H1 (cell line): Measurements from ENCODE around the gene SURF2. TPM values are rescaled to one million over a fixed set of nuclear protein-coding genes. Genes with fewer than 3 reads are reported as not detected.

Experiments
- CTCF ChIA-PET: fragments of 300-600 bp; sonication (Branson Sonifier 250); formaldehyde crosslinking; loops from one replicate; lab custom pipeline; 2021; ENCODE audit not compliant: partially characterized antibody; lab: Charles Lee
- POLR2A ChIA-PET: fragments of 300-600 bp; sonication (Branson Sonifier 250); formaldehyde crosslinking; loops from one replicate; lab custom pipeline; 2021; ENCODE audit warnings: inconsistent platforms; ENCODE audit not compliant: partially characterized antibody; lab: Charles Lee
- DNase-seq, 2 experiments: peaks; one replicate each; pipeline versions ENCODE4 v3.0.0 to v3.0.0-alpha.2; 2010 to 2022; ENCODE audit warnings: low spot score in 2 of 2, low read depth in 1 of 2, mixed read lengths in 1 of 2
- FAIRE-seq: peaks from 2 replicates; lab custom pipeline; 2011; peaks lifted over from hg19 to GRCh38; lab: Jason Lieb, UNC
- H2AFZ ChIP-seq: 2 replicates; pipeline ENCODE4 v1.8.1; 2012; ENCODE audit warnings: low read length, inconsistent platforms
- H2AK5ac ChIP-seq: 2 replicates; pipeline ENCODE4 v1.6.1; 2013; ENCODE audit warnings: low read depth, low read length
- H2BK120ac ChIP-seq: replicated peaks from 2 replicates; pipeline ENCODE3; 2013; ENCODE audit warnings: low read depth, low read length, inconsistent platforms
- H2BK12ac ChIP-seq: 2 replicates; pipeline ENCODE4 v1.6.1; 2013; ENCODE audit warnings: low read depth, low read length
- H2BK15ac ChIP-seq: 2 replicates; pipeline ENCODE4 v1.6.1; 2013; ENCODE audit warnings: low read length
- H2BK20ac ChIP-seq: 2 replicates; pipeline ENCODE4 v1.6.1; 2013; ENCODE audit warnings: low read length
- H2BK5ac ChIP-seq: 2 replicates; pipeline ENCODE4 v1.6.1; 2013; ENCODE audit warnings: low read depth, low read length
- H3K14ac ChIP-seq: 2 replicates; pipeline ENCODE4 v1.6.1; 2013; ENCODE audit warnings: inconsistent platforms; ENCODE audit not compliant: insufficient read length
- H3K18ac ChIP-seq: 2 replicates; pipeline ENCODE4 v1.6.1; 2013; ENCODE audit warnings: low read length; ENCODE audit errors: extremely low read depth
- H3K23ac ChIP-seq: 2 replicates; pipeline ENCODE4 v1.6.1; 2013; ENCODE audit warnings: inconsistent platforms; ENCODE audit not compliant: insufficient read length
- H3K23me2 ChIP-seq: 2 replicates; pipeline ENCODE4 v1.6.1; 2013; ENCODE audit warnings: low read depth, low read length
- H3K27ac ChIP-seq: 2 replicates; pipeline ENCODE4 v1.6.1; 2011; ENCODE audit warnings: low read depth, low read length, inconsistent platforms
- H3K27me3 ChIP-seq, 4 experiments: replicated peaks in 1 of 4; 1 replicate in 1 of 4; 2 replicates in 3 of 4; pipeline versions ENCODE4 v1.6.1 to v1.8.1; 2011 to 2013; ENCODE audit warnings: low read length in 3 of 4, mild to moderate bottlenecking in 3 of 4, inconsistent platforms in 2 of 4, mixed read lengths in 2 of 4, moderate library complexity in 1 of 4; ENCODE audit not compliant: control insufficient read depth in 3 of 4, insufficient read depth in 3 of 4; ENCODE audit errors: extremely low read depth in 1 of 4
- H3K36me3 ChIP-seq, 4 experiments: 2 replicates each; pipeline versions ENCODE4 v1.6.1 to v1.8.1; 2011 to 2013; ENCODE audit warnings: mild to moderate bottlenecking in 4 of 4, low read length in 3 of 4, moderate library complexity in 2 of 4, control low read depth in 1 of 4, inconsistent platforms in 1 of 4; ENCODE audit not compliant: insufficient read depth in 4 of 4, control insufficient read depth in 2 of 4
- H3K4ac ChIP-seq: replicated peaks from 2 replicates; pipeline ENCODE3; 2013; ENCODE audit warnings: low read length, low read depth, mixed read lengths, inconsistent platforms; ENCODE audit not compliant: insufficient read length
- H3K4me1 ChIP-seq, 4 experiments: replicated peaks in 1 of 4; 1 replicate in 1 of 4; 2 replicates in 3 of 4; pipeline versions ENCODE4 v1.6.1 to v1.8.1; 2011 to 2013; ENCODE audit warnings: low read length in 3 of 4, inconsistent platforms in 2 of 4, mixed read lengths in 1 of 4; ENCODE audit not compliant: insufficient read depth in 4 of 4, control insufficient read depth in 3 of 4
- H3K4me2 ChIP-seq, 2 experiments: 2 replicates each; pipeline versions ENCODE4 v1.6.1 to v1.8.1; 2011 to 2013; ENCODE audit warnings: low read depth in 2 of 2, low read length in 2 of 2, control low read depth in 1 of 2, inconsistent platforms in 1 of 2, mild to moderate bottlenecking in 1 of 2; ENCODE audit not compliant: insufficient read depth in 1 of 2
- H3K4me3 ChIP-seq, 4 experiments: fragments of 200-600, 300-600 bp in 1 of 4; sonication (generic), shearing (Covaris generic), sonication (Bioruptor Twin) in 1 of 4; 2 replicates each; pipeline versions ENCODE4 v1.5.1 to v1.8.1; 2011 to 2016; ENCODE audit warnings: low read length in 4 of 4, low read depth in 3 of 4, control low read depth in 2 of 4, inconsistent platforms in 2 of 4, mild to moderate bottlenecking in 2 of 4, mixed read lengths in 1 of 4, moderate library complexity in 1 of 4; ENCODE audit not compliant: insufficient read depth in 2 of 4; ENCODE audit errors: extremely low read depth in 1 of 4
- H3K56ac ChIP-seq: replicated peaks from 2 replicates; pipeline ENCODE3; 2013; ENCODE audit warnings: low read depth, mild to moderate bottlenecking, mixed read lengths, low read length, inconsistent platforms; ENCODE audit not compliant: insufficient read length
- H3K79me1 ChIP-seq: 2 replicates; pipeline ENCODE4 v1.6.1; 2013; ENCODE audit warnings: low read depth, low read length, control low read depth
- H3K79me2 ChIP-seq, 2 experiments: 2 replicates each; pipeline versions ENCODE4 v1.6.1 to v1.8.1; 2012 to 2013; ENCODE audit warnings: low read length in 2 of 2, mild to moderate bottlenecking in 2 of 2, inconsistent platforms in 1 of 2; ENCODE audit not compliant: insufficient read depth in 2 of 2, control insufficient read depth in 1 of 2
- H3K9ac ChIP-seq, 4 experiments: replicated peaks in 1 of 4; 1 replicate in 1 of 4; 2 replicates in 3 of 4; pipeline versions ENCODE4 v1.6.1 to v1.8.1; 2011 to 2013; ENCODE audit warnings: low read depth in 3 of 4, low read length in 3 of 4, control low read depth in 2 of 4, mild to moderate bottlenecking in 2 of 4, moderate library complexity in 2 of 4, inconsistent platforms in 1 of 4; ENCODE audit errors: extremely low read depth in 1 of 4
- H3K9me3 ChIP-seq, 2 experiments: 2 replicates each; pipeline versions ENCODE4 v1.6.1 to v1.8.1; 2012 to 2013; ENCODE audit warnings: mild to moderate bottlenecking in 2 of 2, moderate library complexity in 2 of 2, control low read depth in 1 of 2, inconsistent platforms in 1 of 2, low read depth in 1 of 2, low read length in 1 of 2, mixed read lengths in 1 of 2; ENCODE audit not compliant: insufficient read depth in 2 of 2
- H4K20me1 ChIP-seq, 2 experiments: replicated peaks in 1 of 2; 2 replicates each; pipeline versions ENCODE3 to v1.8.1; 2011 to 2013; ENCODE audit warnings: inconsistent platforms in 2 of 2, low read length in 2 of 2, mild to moderate bottlenecking in 1 of 2; ENCODE audit not compliant: insufficient read depth in 2 of 2, control insufficient read depth in 1 of 2
- H4K5ac ChIP-seq: 2 replicates; pipeline ENCODE4 v1.6.1; 2013; ENCODE audit warnings: low read length, low read depth, mixed read lengths, inconsistent platforms; ENCODE audit not compliant: insufficient read length
- H4K8ac ChIP-seq: 2 replicates; pipeline ENCODE4 v1.8.0; 2013; ENCODE audit warnings: mild to moderate bottlenecking, moderate library complexity, low read length, inconsistent platforms; ENCODE audit not compliant: insufficient read depth; ENCODE audit errors: extremely low read depth
- H4K91ac ChIP-seq: replicated peaks from 2 replicates; pipeline ENCODE3; 2013; ENCODE audit warnings: low read length, mixed read lengths, inconsistent platforms; ENCODE audit not compliant: insufficient read length
- BRCA1 ChIP-seq: IDR thresholded peaks from 2 replicates; pipeline ENCODE4 v1.6.1; 2012; ENCODE audit warnings: low read depth, low read length, improper control_type of control experiment
- CBX5 ChIP-seq: fragments of 300-800, 300-1000 bp; sonication (generic); IDR thresholded peaks from 2 replicates; pipeline ENCODE4 v1.7.1; 2016; ENCODE audit warnings: antibody characterized with exemption, low read length, low read depth
- CHD2 ChIP-seq: IDR thresholded peaks from 2 replicates; pipeline ENCODE4 v1.6.1; 2012; ENCODE audit warnings: low read length, improper control_type of control experiment
- JUND ChIP-seq: IDR thresholded peaks from 2 replicates; pipeline ENCODE4 v1.6.1; 2011; ENCODE audit warnings: mild to moderate bottlenecking, improper control_type of control experiment, low read length
- POLR2A ChIP-seq, 2 experiments: IDR thresholded peaks; 1 replicate in 1 of 2; 2 replicates in 1 of 2; pipeline ENCODE4 v1.6.1; 2011; ENCODE audit warnings: low read depth in 2 of 2, low read length in 2 of 2, mild to moderate bottlenecking in 2 of 2; ENCODE audit errors: control extremely low read depth in 1 of 2
- RXRA ChIP-seq: IDR thresholded peaks from 2 replicates; pipeline ENCODE4 v1.6.1; 2011; ENCODE audit warnings: low read depth, mild to moderate bottlenecking, low read length, moderate library complexity; ENCODE audit not compliant: insufficient read depth
- SAP30 ChIP-seq: fragments of 300-600 bp; sonication (generic); IDR thresholded peaks from 2 replicates; pipeline ENCODE4 v1.7.1; 2012; ENCODE audit warnings: low read length, moderate library complexity, mild to moderate bottlenecking, inconsistent platforms; ENCODE audit not compliant: insufficient read depth, insufficient replicate concordance
- SIN3A ChIP-seq, 2 experiments: IDR thresholded peaks in 1 of 2; conservative IDR thresholded peaks in 1 of 2; 2 replicates each; pipeline ENCODE4 v1.6.1; 2011 to 2012; ENCODE audit warnings: low read length in 2 of 2, improper control_type of control experiment in 1 of 2, low read depth in 1 of 2, mild to moderate bottlenecking in 1 of 2
- SIX5 ChIP-seq: IDR thresholded peaks from 2 replicates; pipeline ENCODE4 v1.6.1; 2011; ENCODE audit warnings: mild to moderate bottlenecking, low read depth, low read length
- SP4 ChIP-seq: IDR thresholded peaks from 2 replicates; pipeline ENCODE4 v1.6.1; 2012; ENCODE audit warnings: low read length, inconsistent platforms
- SRF ChIP-seq: IDR thresholded peaks from 2 replicates; pipeline ENCODE4 v1.6.1; 2011; ENCODE audit warnings: mild to moderate bottlenecking, low read depth, low read length, moderate library complexity
- TAF7 ChIP-seq: optimal IDR thresholded peaks from 2 replicates; pipeline ENCODE3; 2011; ENCODE audit warnings: low read depth, mild to moderate bottlenecking, inconsistent platforms, low read length, moderate library complexity, borderline replicate concordance
- USF2 ChIP-seq: IDR thresholded peaks from 2 replicates; pipeline ENCODE4 v1.6.1; 2011; ENCODE audit warnings: low read length, improper control_type of control experiment
- WGBS, 2 experiments: shearing (Covaris generic) in 1 of 2; methylation state at CpG; one replicate each; pipeline versions ENCODE4 v1.1.6 to v1.1.7; 2013 to 2015; ENCODE audit warnings: low lambda C conversion rate in 2 of 2, mixed read lengths in 2 of 2, inconsistent platforms in 1 of 2, low coverage in 1 of 2, missing lambda C conversion rate in 1 of 2; ENCODE audit not compliant: insufficient replicate concordance in 2 of 2, insufficient coverage in 1 of 2, insufficient read length in 1 of 2; ENCODE audit errors: extremely low coverage in 1 of 2, missing lambda C conversion rate in 1 of 2; 5-methylcytosine and 5-hydroxymethylcytosine counted together
- polyA plus RNA-seq, 7 experiments: library from polyadenylated mRNA; depleted of rRNA in 3 of 7; stranded (reverse) in 5 of 7; unstranded in 2 of 7; fragments of >200 nt in 5 of 7; fragments of 200-250 nt in 2 of 7; gene quantifications; 1 replicate in 5 of 7; 2 replicates in 1 of 7; 4 replicates in 1 of 7; pipeline versions ENCODE4 v1.2.1 to v1.2.3, GENCODE V29; 2011 to 2013; ENCODE audit warnings: missing spikeins in 2 of 7, mixed read lengths in 2 of 7
- total RNA-seq: library from RNA; stranded (reverse); fragmentation: NEBNext Ultra II Directional; extraction: Animal tissue kit (Norgen Biotek cat#: 25700); gene quantifications from 2 replicates; pipeline ENCODE4 v1.2.1, GENCODE V29; 2021

The SURF2 gene
- total and polyA plus RNA-seq, 2 of the 8 experiments (the other 6 are each of a cell fraction or from before 2014, with no cell fraction given) = 36.6 to 37.7 TPM

DNA sequence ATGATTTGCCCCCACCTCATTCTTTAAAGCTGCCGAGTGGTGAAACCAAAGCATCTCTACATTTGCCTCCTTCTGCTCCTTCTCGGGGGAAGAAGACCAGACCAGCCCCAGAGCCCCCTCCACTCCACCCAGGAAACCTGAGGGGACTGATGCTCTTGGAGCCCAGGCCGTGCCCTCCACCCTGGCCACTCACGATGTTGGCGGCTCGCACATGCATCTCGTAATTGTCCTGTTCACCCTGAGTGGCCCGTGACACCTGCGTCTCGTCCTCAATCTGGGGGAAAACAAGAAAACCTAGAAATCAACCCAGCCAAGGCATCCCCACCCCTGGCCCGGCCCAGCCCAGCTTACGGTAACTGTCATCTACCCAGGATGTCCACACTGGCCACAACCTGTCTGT is 11.4 kb upstream of the SURF2 start:
- Histone ChIP-seq H2BK5ac (no peak overlapping the region), H3K4ac (no peak overlapping the region), H3K4me1 (peaks cover 0 to 10% (median 7%) of the 10 kb centered on the region in 4 experiments; a peak in 6 of 7 replicates), H3K4me3 (no peak overlapping the region), H3K9ac (no peak overlapping the region), H3K56ac (no peak overlapping the region), H3K79me1 (peaks cover 17% of the 10 kb centered on the region), H3K36me3 (peaks cover 35 to 71% (median 60%) of the 10 kb centered on the region in 4 experiments), H4K20me1 (peaks cover 12 to 37% of the 10 kb centered on the region in 2 experiments), H3K14ac (no peak overlapping the region), H3K27me3 (no peaks in the 10 kb centered on the region), H2AK5ac (no peak overlapping the region), H3K9me3 (no peaks in the 10 kb centered on the region), H4K5ac (no peak overlapping the region), H2BK15ac (no peak overlapping the region), H2BK12ac (no peak overlapping the region), H3K27ac (no peak overlapping the region), H2BK120ac (no peak overlapping the region), H4K91ac (no peak overlapping the region), H2BK20ac (no peak overlapping the region), H3K23me2 (peaks cover 9% of the 10 kb centered on the region; the same call in 1 of the 2 replicates), H4K8ac (no peak overlapping the region), H3K23ac (no peak overlapping the region), H2AFZ (no peak overlapping the region), H3K4me2 (no peak overlapping the region), H3K18ac (no peak overlapping the region), H3K79me2 (peaks cover 9 to 39% of the 10 kb centered on the region in 2 experiments)
- FAIRE-seq (no peak), DNase-seq (no peak)
- ChIA-PET POLR2A (interaction anchor here (2.5 to 14.8 kb wide), 2 partner anchors 9 to 15 kb away, joined by 6 to 303 read pairs; partner anchors contain the start of genes MED22, RPL7A, SURF1 and SURF2), CTCF (no interaction called here)
- WGBS, 2 experiments = 92% methylated on average over 12 of the region's 12 CpGs; no CpG with 5 or more reads in 1 of the 2 experiments
- TF ChIP-seq TAF7 (no peak), SIX5 (no peak), RXRA (no peak), SRF (no peak), JUND (no peak), SIN3A (conservative IDR thresholded peaks at IDR 0.05 in 1 of 2, IDR thresholded peaks at IDR 0.05 in 1 of 2; ENCODE audit: low read depth in 1 of 2, low read length in 2 of 2) (no peak), POLR2A (IDR thresholded peaks at IDR 0.05; ENCODE audit: control extremely low read depth in 1 of 2, low read depth in 2 of 2, low read length in 2 of 2) (no peak), SAP30 (no peak), CBX5 (no peak), USF2 (no peak), SP4 (no peak), BRCA1 (no peak), CHD2 (no peak)
